T-helper 1 cell treated with Interleukin-12 subunit alpha and Interleukin-12 subunit beta and Interleukin-4 antibody, amounts not matched to agents 30 μg/mL and 1 μg/mL, for 36 hours (primary cell): ENCODE measurements around the gene TMEM132D.
"Not testable (repeated sequence)": the region's sequence is repeated elsewhere in the genome, so short reads cannot be mapped to it uniquely, and the experiment has no call there.

Source experiments
- H3K27ac Mint-ChIP-seq: one replicate; pipeline ENCODE4 v1.8.0; 2021; ENCODE audit warnings: mild to moderate bottlenecking, mixed read lengths
- H3K27me3 Mint-ChIP-seq: one replicate; pipeline ENCODE4 v1.8.0; 2021; ENCODE audit warnings: low read depth, mixed read lengths
- H3K36me3 Mint-ChIP-seq: one replicate; pipeline ENCODE4 v1.8.0; 2021; ENCODE audit warnings: low read depth, mixed read lengths
- H3K4me1 Mint-ChIP-seq: one replicate; pipeline ENCODE4 v1.8.0; 2021; ENCODE audit warnings: low read depth, mixed read lengths
- H3K4me3 Mint-ChIP-seq: one replicate; pipeline ENCODE4 v1.8.0; 2021; ENCODE audit warnings: mild to moderate bottlenecking, moderate library complexity, mixed read lengths
- H3K9me3 Mint-ChIP-seq: one replicate; pipeline ENCODE4 v1.8.0; 2021; ENCODE audit warnings: mixed read lengths

TMEM132D gene

DNA sequence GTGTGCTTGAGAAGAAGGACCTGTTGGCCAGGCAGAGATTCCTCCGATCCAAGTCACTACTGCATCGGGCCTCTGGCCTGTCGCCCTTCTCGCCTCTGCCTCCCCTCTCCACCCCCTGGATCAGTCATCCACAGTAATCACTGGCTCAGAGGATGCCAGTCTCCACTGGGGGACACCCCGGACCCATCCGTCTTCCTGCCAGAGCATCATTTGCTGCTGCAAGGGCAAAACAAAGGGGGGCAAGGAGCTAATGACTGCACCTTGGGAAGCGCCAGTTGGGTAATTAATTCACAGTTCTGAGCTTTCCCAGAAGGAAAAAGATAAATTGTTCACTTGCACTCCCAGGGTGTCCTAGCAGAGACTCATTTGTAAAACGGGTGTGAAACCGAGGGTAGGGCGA lies 835.1 kb downstream of the TMEM132D start:
- no peaks in the 10 kb centered on the region for H3K36me3 Mint-ChIP-seq
- peaks cover 13% of the 10 kb centered on the region for H3K9me3 Mint-ChIP-seq

DNA sequence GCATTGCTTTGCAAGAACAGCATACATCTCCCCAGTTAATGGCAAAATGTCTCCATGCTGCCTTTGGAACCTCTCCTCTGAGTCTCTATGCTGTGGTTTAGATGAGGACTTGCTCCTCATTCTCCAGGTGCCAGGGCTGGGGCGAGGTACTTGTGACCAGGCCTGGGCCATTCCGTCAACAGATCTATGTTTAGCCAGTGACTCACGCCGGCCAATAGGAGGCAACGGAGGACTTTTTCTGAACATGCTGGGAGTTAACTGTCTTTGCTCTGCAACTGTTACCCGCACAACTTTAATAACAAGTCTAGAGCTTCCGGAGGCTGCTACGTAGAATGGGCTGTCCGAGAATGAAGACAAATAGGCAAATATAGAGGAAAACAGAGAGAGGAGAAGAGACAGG lies 836.3 kb downstream of the TMEM132D start:
- H3K4me3 Mint-ChIP-seq = no peak overlapping the region
- no peaks in the 10 kb centered on the region for H3K27me3 Mint-ChIP-seq
- H3K36me3 Mint-ChIP-seq = no peaks in the 10 kb centered on the region
- no peaks in the 10 kb centered on the region for H3K4me1 Mint-ChIP-seq
- no peak overlapping the region for H3K27ac Mint-ChIP-seq
- peaks cover 10% of the 10 kb centered on the region for H3K9me3 Mint-ChIP-seq

More for the DNA sequence above, 835.1 kb downstream of the TMEM132D start:
- H3K4me3 Mint-ChIP-seq = no peak overlapping the region
- H3K27ac Mint-ChIP-seq = no peak overlapping the region
- no peaks in the 10 kb centered on the region for H3K4me1 Mint-ChIP-seq
- H3K27me3 Mint-ChIP-seq = no peaks in the 10 kb centered on the region

DNA sequence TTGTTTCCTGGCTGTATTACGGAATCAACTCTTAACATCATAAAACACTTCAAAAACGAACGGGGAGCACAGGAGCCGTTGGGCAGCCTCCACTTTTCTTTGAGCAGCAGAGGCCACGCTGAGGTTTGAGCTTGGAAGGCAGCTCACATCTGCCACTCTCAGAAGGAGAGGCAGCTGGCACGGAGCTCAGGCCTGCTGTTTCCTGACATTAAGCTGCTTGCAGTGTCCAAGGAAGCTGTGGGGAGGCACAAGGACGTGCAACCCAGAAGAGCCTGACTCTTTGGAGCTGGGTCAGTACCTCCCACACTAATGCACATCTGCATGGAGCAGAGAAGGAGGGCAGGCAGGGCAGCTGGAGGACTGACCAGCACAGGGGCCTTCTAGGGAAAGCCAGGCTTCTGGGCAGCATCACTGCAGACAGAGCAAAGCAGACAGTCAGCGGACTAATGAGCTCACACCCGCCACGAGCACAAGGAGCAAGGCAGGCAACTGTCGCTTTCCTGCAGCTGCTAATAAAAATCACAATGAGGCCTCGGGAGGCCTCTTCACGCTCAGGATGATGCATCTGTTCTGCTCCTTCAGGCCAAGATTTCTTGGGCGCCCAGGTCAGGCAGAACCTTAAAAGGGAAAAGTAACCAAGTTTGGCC lies 839.5 kb downstream of the TMEM132D start:
- no peak overlapping the region for H3K27ac Mint-ChIP-seq
- H3K4me3 Mint-ChIP-seq = no peak overlapping the region
- H3K36me3 Mint-ChIP-seq = no peaks in the 10 kb centered on the region
- no peaks in the 10 kb centered on the region for H3K4me1 Mint-ChIP-seq
- peaks cover 5% of the 10 kb centered on the region for H3K9me3 Mint-ChIP-seq
- H3K27me3 Mint-ChIP-seq = no peaks in the 10 kb centered on the region

DNA sequence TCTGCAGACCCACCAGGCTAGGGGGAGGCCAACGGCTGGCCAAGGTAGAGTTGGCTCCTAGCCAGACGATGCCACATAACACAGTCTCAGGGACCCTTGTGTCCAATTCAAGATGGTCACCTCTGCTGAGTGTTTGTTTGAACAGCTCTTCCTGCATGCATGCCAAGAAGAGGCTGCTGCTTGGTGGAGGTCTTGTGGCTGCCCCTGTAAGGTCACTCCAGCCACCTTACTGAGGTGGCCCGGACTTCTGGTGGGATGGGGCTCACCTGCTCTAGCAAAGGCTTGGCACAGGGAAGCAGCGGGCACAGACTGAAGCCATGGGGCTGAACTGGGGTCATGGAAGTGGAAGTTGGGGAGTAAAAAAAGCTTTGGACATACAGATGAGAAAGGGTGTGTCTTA lies 840.2 kb downstream of the TMEM132D start:
- Mint-ChIP-seq H3K9me3 (peaks cover 5% of the 10 kb centered on the region), H3K27ac (no peak overlapping the region), H3K4me3 (no peak overlapping the region), H3K36me3 (no peaks in the 10 kb centered on the region), H3K27me3 (no peaks in the 10 kb centered on the region), H3K4me1 (no peaks in the 10 kb centered on the region)

DNA sequence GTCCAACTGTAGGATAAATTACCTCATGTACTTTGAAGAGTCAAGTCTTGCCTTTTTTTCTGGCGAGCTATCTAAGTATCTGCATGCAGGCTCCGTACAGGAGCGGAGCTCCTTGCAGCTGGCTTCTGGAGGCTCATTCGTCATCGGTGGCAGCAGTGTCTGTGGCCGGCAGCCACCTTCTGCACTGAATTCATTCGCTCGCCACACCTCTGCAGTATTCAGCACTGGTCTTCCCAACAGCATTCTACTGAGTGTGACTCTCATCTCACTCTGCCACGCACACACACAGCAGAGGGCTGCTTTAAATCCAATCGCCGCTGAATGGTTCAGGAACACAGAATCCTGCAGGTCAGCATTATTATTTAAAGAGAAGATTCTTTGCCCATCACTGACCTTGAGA lies 850.6 kb downstream of the TMEM132D start:
- Mint-ChIP-seq H3K4me1 (no peaks in the 10 kb centered on the region), H3K4me3 (no peak overlapping the region), H3K9me3 (peaks cover 3% of the 10 kb centered on the region), H3K27me3 (no peaks in the 10 kb centered on the region), H3K27ac (no peak overlapping the region), H3K36me3 (no peaks in the 10 kb centered on the region)

DNA sequence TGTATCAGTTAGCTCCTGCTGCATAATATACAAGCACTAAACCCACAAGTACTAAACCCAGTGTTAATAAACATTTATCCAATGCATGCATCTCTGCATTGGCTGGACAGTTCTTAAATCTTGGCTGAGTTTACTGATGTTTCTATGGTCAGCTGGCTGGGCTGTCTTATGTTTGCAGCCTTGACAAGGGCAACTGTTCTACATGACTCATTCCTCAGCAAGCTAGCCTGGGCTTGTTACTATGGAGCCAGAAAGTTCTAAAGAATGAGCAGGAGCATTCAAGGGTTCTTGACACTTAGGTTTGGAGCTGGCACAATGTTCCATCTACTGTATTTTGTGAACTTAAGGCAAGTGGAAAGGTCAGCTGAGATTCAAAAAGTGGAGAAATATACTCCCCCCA lies 851.5 kb downstream of the TMEM132D start:
- Mint-ChIP-seq H3K36me3 (no peaks in the 10 kb centered on the region), H3K9me3 (peaks cover 3% of the 10 kb centered on the region)

DNA sequence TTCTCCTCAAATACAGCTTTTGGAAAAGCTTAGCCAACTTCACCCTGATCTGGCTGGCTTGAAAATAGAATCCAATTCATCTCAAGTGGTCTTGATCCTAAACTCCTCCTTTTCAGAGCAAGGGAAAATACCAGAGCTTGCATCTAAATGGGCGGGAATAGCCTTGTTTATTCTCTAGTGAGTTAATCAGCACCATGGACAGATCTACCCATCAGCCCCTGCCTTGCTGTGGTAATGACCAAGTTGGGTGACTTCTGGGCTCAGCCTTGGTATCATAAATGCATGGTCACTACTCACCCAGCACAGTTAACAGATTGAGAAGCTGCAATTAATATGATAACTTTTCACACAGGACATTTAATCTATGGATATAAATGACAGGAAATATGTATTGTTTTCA lies 853.9 kb downstream of the TMEM132D start:
- H3K4me1 Mint-ChIP-seq = no peaks in the 10 kb centered on the region
- H3K4me3 Mint-ChIP-seq = no peak overlapping the region
- H3K9me3 Mint-ChIP-seq = no peaks in the 10 kb centered on the region
- no peak overlapping the region for H3K27ac Mint-ChIP-seq
- no peaks in the 10 kb centered on the region for H3K27me3 Mint-ChIP-seq
- no peaks in the 10 kb centered on the region for H3K36me3 Mint-ChIP-seq

More for the DNA sequence above, 851.5 kb downstream of the TMEM132D start:
- Mint-ChIP-seq H3K4me3 (no peak overlapping the region), H3K4me1 (no peaks in the 10 kb centered on the region), H3K27ac (no peak overlapping the region), H3K27me3 (no peaks in the 10 kb centered on the region)

DNA sequence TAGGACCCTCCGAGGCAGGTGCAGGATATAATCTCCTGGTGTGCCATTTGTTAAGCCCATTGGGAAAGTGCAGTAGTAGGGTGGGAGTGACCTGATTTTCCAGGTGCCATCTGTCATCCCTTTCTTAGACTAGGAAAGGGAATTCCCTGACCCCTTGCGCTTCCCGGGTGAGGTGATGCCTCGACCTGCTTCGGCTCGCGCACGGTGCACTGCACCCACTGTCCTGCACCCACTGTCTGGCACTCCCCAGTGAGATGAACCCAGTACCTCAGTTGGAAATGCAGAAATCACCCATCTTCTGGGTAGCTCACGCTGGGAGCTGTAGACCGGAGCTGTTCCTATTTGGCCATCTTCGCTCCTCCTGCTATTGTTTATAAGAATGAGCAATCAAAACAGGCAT lies 860.5 kb downstream of the TMEM132D start:
- not testable (repeated sequence) for H3K9me3 Mint-ChIP-seq, H3K27ac Mint-ChIP-seq, H3K36me3 Mint-ChIP-seq, H3K4me3 Mint-ChIP-seq, H3K27me3 Mint-ChIP-seq, H3K4me1 Mint-ChIP-seq

DNA sequence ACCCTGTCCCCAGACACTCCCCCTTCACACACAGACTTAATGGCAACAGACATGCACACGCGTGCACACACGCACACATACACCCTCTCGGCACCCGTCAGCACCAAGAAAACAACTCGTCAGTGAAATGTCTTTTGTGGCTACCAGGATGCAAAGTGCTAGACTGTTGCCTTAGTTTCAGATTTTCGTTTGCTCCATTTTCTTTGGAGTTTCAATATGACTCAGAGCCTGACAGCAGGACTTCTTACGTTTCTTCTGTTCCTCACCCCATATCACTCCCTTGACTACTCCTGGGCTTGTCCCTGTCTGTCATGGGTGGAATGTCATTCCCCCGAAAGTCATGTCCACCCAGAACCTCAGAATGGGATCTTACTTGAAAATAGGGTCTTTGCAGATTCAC lies 867.7 kb downstream of the TMEM132D start:
- H3K27ac Mint-ChIP-seq = no peak overlapping the region
- no peak overlapping the region for H3K4me3 Mint-ChIP-seq
- no peaks in the 10 kb centered on the region for H3K27me3 Mint-ChIP-seq
- no peaks in the 10 kb centered on the region for H3K4me1 Mint-ChIP-seq
- no peaks in the 10 kb centered on the region for H3K36me3 Mint-ChIP-seq
- H3K9me3 Mint-ChIP-seq = peaks cover 14% of the 10 kb centered on the region

DNA sequence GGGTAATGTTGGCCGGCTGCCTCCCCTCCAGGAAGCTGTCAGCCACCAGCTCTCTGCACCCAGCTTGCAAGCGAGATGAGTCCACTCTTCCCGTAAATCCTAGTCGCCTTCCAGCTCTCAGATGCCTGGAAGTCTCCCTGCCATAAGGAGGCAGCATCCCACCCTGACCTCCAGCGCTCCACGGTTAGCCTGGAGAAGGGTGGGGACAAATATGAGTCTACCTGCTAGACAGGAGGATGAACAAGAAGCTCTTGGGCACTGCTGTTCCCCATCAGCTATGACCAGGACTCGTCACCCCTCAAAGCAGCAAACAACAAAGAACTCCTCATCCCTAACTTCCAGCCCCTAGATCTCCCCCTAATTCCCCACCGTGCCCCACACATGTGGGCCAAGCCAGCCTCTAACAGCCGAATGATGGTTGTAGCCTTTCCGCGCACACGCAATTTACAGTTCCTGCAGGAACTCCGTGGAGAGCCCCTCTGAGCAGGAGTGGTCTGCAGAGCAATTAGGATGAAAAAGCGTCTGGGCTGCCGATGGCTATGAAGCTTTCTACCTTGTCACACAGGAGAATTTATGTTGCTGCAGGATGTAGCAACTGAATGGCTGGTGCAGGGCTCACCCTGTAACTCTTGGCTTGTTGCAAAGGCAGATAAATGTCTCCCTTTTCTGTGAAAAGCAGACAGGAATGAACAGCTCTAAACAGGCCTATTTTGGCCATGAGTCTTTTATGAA lies 869.1 kb downstream of the TMEM132D start:
- Mint-ChIP-seq H3K4me3 (no peak overlapping the region), H3K27me3 (no peaks in the 10 kb centered on the region), H3K9me3 (peaks cover 14% of the 10 kb centered on the region), H3K4me1 (no peaks in the 10 kb centered on the region), H3K27ac (no peak overlapping the region), H3K36me3 (no peaks in the 10 kb centered on the region)

DNA sequence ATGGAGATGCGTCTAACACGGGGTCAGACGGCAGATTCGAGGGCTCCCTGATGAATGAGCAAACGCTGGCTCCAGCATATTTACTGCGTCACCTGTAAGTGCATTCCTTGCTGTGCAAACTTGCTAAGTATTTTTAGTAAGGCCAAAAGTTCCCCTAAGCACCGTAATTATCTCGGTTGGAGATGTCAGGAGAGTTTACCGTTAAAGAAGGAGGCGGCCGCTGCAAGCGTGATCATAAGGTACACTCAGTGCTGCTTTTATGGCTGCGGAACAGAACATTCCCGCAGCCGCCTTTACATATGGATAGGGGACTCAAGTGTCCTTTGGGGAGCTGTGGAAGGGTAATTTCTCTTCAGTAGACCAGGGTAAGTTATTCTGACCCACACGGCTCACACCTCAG lies 875.0 kb downstream of the TMEM132D start:
- no peak overlapping the region for H3K4me3 Mint-ChIP-seq
- no peaks in the 10 kb centered on the region for H3K27me3 Mint-ChIP-seq
- no peak overlapping the region for H3K27ac Mint-ChIP-seq
- no peaks in the 10 kb centered on the region for H3K4me1 Mint-ChIP-seq
- H3K36me3 Mint-ChIP-seq = no peaks in the 10 kb centered on the region
- H3K9me3 Mint-ChIP-seq = peaks cover 7% of the 10 kb centered on the region

DNA sequence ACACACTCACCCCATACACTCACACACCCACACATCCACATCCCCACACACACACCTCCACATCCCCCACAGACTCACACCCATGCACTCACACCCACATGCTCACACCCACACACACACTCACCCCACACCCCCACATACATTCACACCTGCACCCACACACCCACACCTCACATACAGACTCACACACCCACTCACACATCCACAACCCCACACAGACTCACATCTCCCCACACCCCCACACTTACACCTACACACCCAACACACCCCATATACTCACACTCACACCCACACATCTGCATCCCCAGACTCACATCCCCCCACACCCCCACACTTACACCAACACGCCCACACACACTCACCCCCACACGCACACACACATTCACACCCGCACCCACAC lies 878.8 kb downstream of the TMEM132D start:
- Mint-ChIP-seq H3K4me1 (no peaks in the 10 kb centered on the region), H3K27ac (no peak overlapping the region), H3K27me3 (no peaks in the 10 kb centered on the region), H3K4me3 (no peak overlapping the region), H3K9me3 (peaks cover 9% of the 10 kb centered on the region), H3K36me3 (no peaks in the 10 kb centered on the region)
